Activated naive CD8-positive, alpha-beta T cell treated with anti-CD3 and anti-CD28 coated beads, Interleukin-2, amount 50 U/mL, for 24 hours (primary cell): ENCODE measurements around the gene TIMP3.
"Not testable (repeated sequence)": the region's sequence is repeated elsewhere in the genome, so short reads cannot be mapped to it uniquely, and the experiment has no call there.

Experiments
- ATAC-seq: fragments of 150-1000 bp; cut with Tn5 transposase; one replicate; pipeline ENCODE4 v1.10.0; 2021
- DNase-seq: peaks from one replicate; pipeline ENCODE4 v3.0.0; 2021
- H3K27ac Mint-ChIP-seq: one replicate; pipeline ENCODE4 v1.8.0; 2021; ENCODE audit warnings: mild to moderate bottlenecking, mixed read lengths
- H3K27me3 Mint-ChIP-seq: one replicate; pipeline ENCODE4 v1.8.0; 2021; ENCODE audit warnings: mixed read lengths
- H3K36me3 Mint-ChIP-seq: one replicate; pipeline ENCODE4 v1.8.0; 2021; ENCODE audit warnings: low read depth, mixed read lengths
- H3K4me1 Mint-ChIP-seq: one replicate; pipeline ENCODE4 v1.8.0; 2021; ENCODE audit warnings: mixed read lengths
- H3K4me3 Mint-ChIP-seq: one replicate; pipeline ENCODE4 v1.8.0; 2021; ENCODE audit warnings: mild to moderate bottlenecking, moderate library complexity, mixed read lengths
- H3K9me3 Mint-ChIP-seq: one replicate; pipeline ENCODE4 v1.8.0; 2021; ENCODE audit warnings: mixed read lengths

TIMP3 gene

GRCh38 chr22:32859743-32860142 lies 58.2 kb downstream of the TIMP3 start:
- no peaks in the 10 kb centered on the region for H3K9me3 Mint-ChIP-seq
- H3K36me3 Mint-ChIP-seq = no peaks in the 10 kb centered on the region
- no peak for DNase-seq
- ATAC-seq = no peak
- H3K27me3 Mint-ChIP-seq = no peaks in the 10 kb centered on the region
- H3K27ac Mint-ChIP-seq = no peak overlapping the region
- H3K4me1 Mint-ChIP-seq = no peaks in the 10 kb centered on the region
- no peak overlapping the region for H3K4me3 Mint-ChIP-seq

DNA sequence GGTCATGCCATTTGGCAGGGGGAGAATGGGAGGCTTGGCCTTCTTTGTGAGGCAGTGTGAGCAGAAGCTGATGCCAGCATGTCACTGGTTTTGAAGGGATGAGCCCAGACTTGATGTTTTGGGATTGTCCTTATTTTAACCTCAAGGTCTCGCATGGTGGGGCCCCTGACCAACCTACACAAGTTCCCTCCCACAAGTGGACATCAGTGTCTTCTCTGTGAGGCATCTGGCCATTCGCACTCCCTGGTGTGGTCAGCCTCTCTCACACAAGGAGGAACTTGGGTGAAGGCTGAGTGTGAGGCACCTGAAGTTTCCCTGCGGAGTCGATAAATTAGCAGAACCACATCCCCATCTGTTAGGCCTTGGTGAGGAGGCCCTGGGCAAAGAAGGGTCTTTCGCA lies 59.8 kb downstream of the TIMP3 start:
- ATAC-seq (no peak), DNase-seq (no peak)
- Mint-ChIP-seq H3K4me1 (no peaks in the 10 kb centered on the region), H3K27ac (no peak overlapping the region), H3K27me3 (no peaks in the 10 kb centered on the region), H3K36me3 (no peaks in the 10 kb centered on the region), H3K9me3 (no peaks in the 10 kb centered on the region), H3K4me3 (no peak overlapping the region)

DNA sequence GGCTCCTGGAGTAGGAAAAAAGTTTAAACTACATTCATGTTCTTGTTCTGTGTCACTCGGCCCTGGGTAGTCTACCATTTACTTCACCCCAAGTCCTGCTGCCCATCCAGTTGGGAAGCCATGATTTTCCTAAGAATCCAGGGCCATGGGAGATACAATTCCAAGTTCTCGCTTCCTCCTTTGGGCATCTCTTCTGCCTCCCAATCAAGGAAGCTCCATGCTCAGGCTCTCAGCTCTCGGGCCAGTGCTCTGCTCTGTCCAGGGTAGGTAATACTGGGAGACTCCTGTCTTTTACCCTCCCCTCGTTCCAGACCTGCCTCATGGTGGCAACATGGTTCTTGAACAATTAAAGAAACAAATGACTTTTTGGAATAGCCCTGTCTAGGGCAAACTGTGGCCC lies 60.6 kb downstream of the TIMP3 start:
- Mint-ChIP-seq H3K9me3 (no peaks in the 10 kb centered on the region), H3K36me3 (no peaks in the 10 kb centered on the region), H3K4me1 (no peaks in the 10 kb centered on the region), H3K27me3 (no peaks in the 10 kb centered on the region), H3K4me3 (no peak overlapping the region), H3K27ac (no peak overlapping the region)
- DNase-seq = no peak
- no peak for ATAC-seq

DNA sequence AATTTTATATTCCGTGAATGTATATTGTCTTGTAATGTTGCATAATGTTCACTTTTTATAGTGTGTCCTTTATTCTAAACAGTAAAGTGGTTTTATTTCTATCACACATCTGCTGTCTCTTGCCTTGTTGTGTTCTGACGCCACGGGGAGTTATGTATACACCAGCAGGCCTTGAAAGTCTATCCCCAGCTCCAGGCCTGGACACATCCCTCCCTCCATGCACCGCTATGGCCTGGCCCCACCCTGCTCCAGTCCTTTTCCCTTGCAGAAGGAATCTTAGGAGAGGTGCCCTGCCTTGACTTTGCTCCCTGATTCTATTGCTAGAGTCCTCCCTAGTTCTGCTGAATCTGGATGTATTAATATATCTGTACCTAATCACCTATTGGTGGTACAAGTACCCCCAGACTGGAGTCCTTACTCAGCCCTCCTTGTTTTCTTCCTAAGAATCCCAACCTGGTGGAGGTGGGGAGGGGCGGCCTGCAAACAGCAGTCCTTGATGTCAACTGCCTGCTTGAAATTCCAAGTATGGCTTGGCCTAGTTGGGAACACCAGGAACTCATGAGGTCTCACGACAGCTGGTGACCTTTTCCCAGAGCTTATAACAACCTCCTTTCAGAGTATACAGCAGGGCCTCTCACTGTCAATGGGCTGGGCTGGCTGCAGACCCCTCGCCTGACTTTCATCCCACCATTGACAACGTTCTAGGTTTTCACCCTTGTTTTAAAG lies 61.6 kb downstream of the TIMP3 start:
- DNase-seq (no peak), ATAC-seq (no peak)
- H3K27ac Mint-ChIP-seq = no peak overlapping the region

DNA sequence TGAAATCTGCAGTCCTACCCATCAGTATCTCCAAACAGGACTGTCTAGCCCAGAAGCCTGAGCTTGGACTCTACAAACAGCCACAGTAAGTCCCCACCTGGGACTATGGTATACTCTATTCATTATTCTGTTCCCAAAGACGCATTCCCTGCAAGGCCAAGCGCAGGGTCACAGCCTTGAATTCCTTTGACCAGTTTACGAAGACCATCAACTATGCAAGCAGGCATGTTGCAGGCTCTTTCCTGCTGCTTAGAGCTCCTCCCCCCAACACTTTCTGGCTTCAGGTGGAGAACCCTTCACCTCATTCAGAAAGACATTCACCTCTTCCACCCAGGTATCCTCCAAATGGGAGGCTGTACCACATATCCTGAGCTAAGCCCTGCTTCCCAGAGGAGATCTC lies 62.5 kb downstream of the TIMP3 start:
- DNase-seq = no peak
- no peaks in the 10 kb centered on the region for H3K4me1 Mint-ChIP-seq
- H3K4me3 Mint-ChIP-seq = no peak overlapping the region
- H3K9me3 Mint-ChIP-seq = no peaks in the 10 kb centered on the region
- no peak overlapping the region for H3K27ac Mint-ChIP-seq
- no peaks in the 10 kb centered on the region for H3K36me3 Mint-ChIP-seq
- no peak for ATAC-seq
- no peaks in the 10 kb centered on the region for H3K27me3 Mint-ChIP-seq

More for the DNA sequence above, 61.6 kb downstream of the TIMP3 start:
- Mint-ChIP-seq H3K27me3 (no peaks in the 10 kb centered on the region), H3K4me1 (no peaks in the 10 kb centered on the region), H3K9me3 (no peaks in the 10 kb centered on the region), H3K4me3 (no peak overlapping the region), H3K36me3 (no peaks in the 10 kb centered on the region)

DNA sequence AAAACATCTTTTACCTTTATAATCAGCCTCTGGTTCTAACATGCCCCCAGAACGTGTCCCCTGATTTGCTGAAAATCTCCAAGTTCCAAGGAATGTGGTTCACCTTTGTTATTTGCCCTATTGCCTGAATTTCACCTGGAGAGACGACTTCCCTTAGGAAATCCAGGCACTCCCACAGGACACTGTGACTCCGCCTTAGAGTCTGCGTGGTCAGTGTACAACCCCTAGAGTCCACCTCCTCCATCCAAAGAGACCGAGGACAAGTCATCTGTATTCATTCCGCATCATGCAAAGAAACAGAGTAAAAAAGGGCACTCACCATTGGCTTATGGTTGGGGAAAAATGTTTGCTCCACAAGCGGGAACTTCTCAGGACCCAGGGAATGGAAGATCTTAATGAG lies 63.1 kb downstream of the TIMP3 start:
- no peaks in the 10 kb centered on the region for H3K9me3 Mint-ChIP-seq
- H3K4me3 Mint-ChIP-seq = no peak overlapping the region
- no peak overlapping the region for H3K27ac Mint-ChIP-seq
- ATAC-seq = no peak
- H3K4me1 Mint-ChIP-seq = no peaks in the 10 kb centered on the region
- DNase-seq = no peak
- no peaks in the 10 kb centered on the region for H3K36me3 Mint-ChIP-seq
- H3K27me3 Mint-ChIP-seq = no peaks in the 10 kb centered on the region

GRCh38 chr22:32866953-32867352 lies 65.4 kb downstream of the TIMP3 start:
- no peaks in the 10 kb centered on the region for H3K36me3 Mint-ChIP-seq
- H3K4me1 Mint-ChIP-seq = no peaks in the 10 kb centered on the region
- no peak overlapping the region for H3K4me3 Mint-ChIP-seq
- no peak overlapping the region for H3K27ac Mint-ChIP-seq
- no peak for ATAC-seq
- no peaks in the 10 kb centered on the region for H3K27me3 Mint-ChIP-seq
- DNase-seq = no peak
- H3K9me3 Mint-ChIP-seq = no peaks in the 10 kb centered on the region

DNA sequence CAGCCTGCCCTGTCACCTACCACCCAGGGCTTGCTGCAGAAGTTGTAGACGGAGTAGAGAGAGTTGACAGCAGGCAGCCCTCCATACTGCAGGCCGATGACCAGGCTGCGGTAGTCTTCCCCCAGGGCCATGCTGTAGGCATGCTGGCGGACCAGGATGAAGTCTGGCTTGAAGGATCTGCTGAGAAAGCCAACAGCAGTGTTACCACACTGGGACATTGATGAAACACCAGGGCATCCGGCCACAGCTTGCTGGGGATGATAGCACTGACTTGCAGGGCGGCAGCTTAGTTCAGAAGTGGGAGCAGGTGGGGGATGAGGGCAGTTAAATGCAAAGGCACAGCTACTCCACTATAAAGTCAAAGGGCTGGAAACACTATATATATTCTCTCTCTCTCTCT lies 67.4 kb downstream of the TIMP3 start:
- Mint-ChIP-seq H3K27me3 (no peaks in the 10 kb centered on the region), H3K4me1 (no peaks in the 10 kb centered on the region), H3K27ac (no peak overlapping the region), H3K9me3 (no peaks in the 10 kb centered on the region), H3K4me3 (no peak overlapping the region), H3K36me3 (no peaks in the 10 kb centered on the region)
- DNase-seq (no peak), ATAC-seq (no peak)

GRCh38 chr22:32870474-32870873 lies 69.0 kb downstream of the TIMP3 start:
- ATAC-seq = no peak
- Mint-ChIP-seq H3K4me3 (no peak overlapping the region), H3K9me3 (no peaks in the 10 kb centered on the region), H3K27me3 (no peaks in the 10 kb centered on the region), H3K36me3 (no peaks in the 10 kb centered on the region), H3K27ac (no peak overlapping the region), H3K4me1 (no peaks in the 10 kb centered on the region)
- no peak for DNase-seq

DNA sequence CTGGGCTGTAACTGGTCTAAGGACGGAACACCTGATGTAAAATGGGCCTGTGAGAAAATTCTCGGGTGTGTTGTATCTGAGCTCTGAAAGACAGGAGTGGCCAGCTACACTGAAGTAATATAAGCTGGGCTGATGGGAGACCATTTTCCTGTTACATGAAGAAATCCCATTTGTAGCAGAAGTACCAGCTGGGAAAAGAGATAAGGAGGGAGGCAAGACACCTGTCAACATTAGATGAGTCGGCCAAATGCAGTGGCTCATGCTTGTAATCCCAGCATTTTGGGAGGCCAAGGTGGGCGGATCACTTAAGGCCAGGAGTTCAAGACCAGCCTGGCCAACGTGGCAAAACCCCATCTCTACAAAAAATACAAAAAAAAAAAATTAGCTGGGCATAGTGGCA lies 72.1 kb downstream of the TIMP3 start:
- H3K27ac Mint-ChIP-seq, H3K4me3 Mint-ChIP-seq, H3K27me3 Mint-ChIP-seq, ATAC-seq, H3K36me3 Mint-ChIP-seq, DNase-seq, H3K9me3 Mint-ChIP-seq, H3K4me1 Mint-ChIP-seq: not testable (repeated sequence)

DNA sequence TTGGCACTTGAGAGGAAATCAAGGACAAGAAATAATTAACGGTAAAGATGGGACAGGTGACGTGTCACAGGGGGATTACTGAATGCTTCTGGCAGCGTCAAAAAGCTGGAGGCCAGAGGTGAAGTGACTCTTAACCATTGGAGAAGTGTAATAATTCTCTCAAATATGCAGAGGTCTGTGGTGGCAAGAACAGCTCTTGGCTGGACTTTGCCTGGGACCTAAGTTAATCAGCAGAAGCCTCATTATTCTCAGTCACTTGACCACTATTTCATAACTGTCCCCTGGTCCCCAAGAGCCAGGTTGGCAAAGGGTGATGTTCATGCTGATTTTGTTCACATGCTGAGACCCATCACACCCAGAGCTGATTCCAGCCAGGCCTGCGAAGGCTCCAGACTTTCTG lies 72.9 kb downstream of the TIMP3 start:
- H3K27ac Mint-ChIP-seq = no peak overlapping the region
- ATAC-seq (no peak), DNase-seq (no peak)
- H3K9me3 Mint-ChIP-seq = no peaks in the 10 kb centered on the region
- H3K4me1 Mint-ChIP-seq = no peaks in the 10 kb centered on the region
- H3K4me3 Mint-ChIP-seq = no peak overlapping the region
- no peaks in the 10 kb centered on the region for H3K27me3 Mint-ChIP-seq
- H3K36me3 Mint-ChIP-seq = no peaks in the 10 kb centered on the region

- no peaks in the 10 kb centered on the region for H3K9me3 Mint-ChIP-seq
- no peaks in the 10 kb centered on the region for H3K27me3 Mint-ChIP-seq
- DNase-seq (no peak), ATAC-seq (no peak)
- H3K4me3 Mint-ChIP-seq = no peak overlapping the region
- no peaks in the 10 kb centered on the region for H3K36me3 Mint-ChIP-seq
- no peaks in the 10 kb centered on the region for H3K4me1 Mint-ChIP-seq
- H3K27ac Mint-ChIP-seq = no peak overlapping the region
Measured at GRCh38 chr22:32874976-32875375, 73.5 kb downstream of the TIMP3 start.

GRCh38 chr22:32876516-32876915 lies 75.0 kb downstream of the TIMP3 start:
- Mint-ChIP-seq H3K36me3 (no peaks in the 10 kb centered on the region), H3K4me3 (no peak overlapping the region), H3K27me3 (no peaks in the 10 kb centered on the region), H3K4me1 (peaks cover 7% of the 10 kb centered on the region), H3K9me3 (no peaks in the 10 kb centered on the region), H3K27ac (no peak overlapping the region)
- no peak for ATAC-seq
- no peak for DNase-seq

DNA sequence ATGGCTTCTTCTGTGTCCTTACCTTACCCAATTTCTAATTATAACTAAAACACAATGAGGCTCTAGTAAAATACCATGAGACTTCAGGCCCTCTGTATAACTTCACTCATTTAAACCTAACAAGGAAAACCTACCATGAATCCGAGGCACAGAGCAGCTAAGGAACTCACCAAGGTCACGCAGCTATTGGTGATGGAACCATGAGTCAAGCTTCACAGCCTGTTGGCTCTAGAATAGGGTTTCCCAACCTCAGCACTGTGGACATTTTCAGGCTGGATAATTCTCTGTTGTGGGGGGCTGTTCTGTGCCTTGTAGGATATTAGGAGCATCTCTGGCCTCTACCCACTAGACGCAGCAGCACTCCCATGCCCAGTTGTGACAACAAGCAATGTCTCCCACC lies 75.7 kb downstream of the TIMP3 start:
- H3K27ac Mint-ChIP-seq = no peak overlapping the region
- no peak overlapping the region for H3K4me3 Mint-ChIP-seq
- H3K4me1 Mint-ChIP-seq = peaks cover 10% of the 10 kb centered on the region
- H3K9me3 Mint-ChIP-seq = no peaks in the 10 kb centered on the region
- no peaks in the 10 kb centered on the region for H3K36me3 Mint-ChIP-seq
- no peak for ATAC-seq
- no peak for DNase-seq
- no peaks in the 10 kb centered on the region for H3K27me3 Mint-ChIP-seq

GRCh38 chr22:32879550-32879949 lies 78.0 kb downstream of the TIMP3 start:
- Mint-ChIP-seq H3K4me1 (peaks cover 12% of the 10 kb centered on the region), H3K27me3 (no peaks in the 10 kb centered on the region), H3K9me3 (no peaks in the 10 kb centered on the region), H3K36me3 (no peaks in the 10 kb centered on the region), H3K4me3 (no peak overlapping the region), H3K27ac (no peak overlapping the region)
- DNase-seq (no peak), ATAC-seq (no peak)

DNA sequence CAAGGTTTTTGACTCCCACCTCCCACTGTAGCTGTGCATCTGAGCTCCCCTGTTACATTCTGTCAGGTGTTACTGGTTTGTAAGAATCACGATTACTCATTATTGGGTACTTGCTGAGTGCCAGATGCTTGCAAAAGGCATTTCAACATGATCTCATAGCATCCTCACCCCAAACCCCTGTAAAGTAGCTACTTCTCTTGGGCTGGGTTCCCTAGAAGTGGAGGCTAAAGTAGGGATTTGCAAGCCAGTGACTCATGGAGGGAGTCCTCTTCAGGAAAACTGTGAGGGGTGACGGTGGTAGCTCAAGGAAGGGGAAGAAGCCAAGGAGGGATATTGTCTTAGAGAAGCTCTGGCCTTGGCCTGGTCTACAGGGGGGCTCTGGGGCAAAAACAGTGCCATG lies 78.6 kb downstream of the TIMP3 start:
- peaks cover 12% of the 10 kb centered on the region for H3K4me1 Mint-ChIP-seq
- no peaks in the 10 kb centered on the region for H3K9me3 Mint-ChIP-seq
- DNase-seq (no peak), ATAC-seq (no peak)
- no peaks in the 10 kb centered on the region for H3K36me3 Mint-ChIP-seq
- H3K27ac Mint-ChIP-seq = no peak overlapping the region
- no peak overlapping the region for H3K4me3 Mint-ChIP-seq
- no peaks in the 10 kb centered on the region for H3K27me3 Mint-ChIP-seq
